Activated CD4-positive, alpha-beta T cell treated with anti-CD3 and anti-CD28 coated beads, Interleukin-2, amount 50 U/mL, for 24 hours (primary cell): Measurements from ENCODE around the gene ARMS2.

Experiments used
- DNase-seq, 2 donors: peaks; one replicate each; pipeline ENCODE4 v3.0.0-alpha.2; 2020; ENCODE audit warnings: low read depth in 1 of 2, low spot score in 1 of 2

Gene ARMS2

DNA sequence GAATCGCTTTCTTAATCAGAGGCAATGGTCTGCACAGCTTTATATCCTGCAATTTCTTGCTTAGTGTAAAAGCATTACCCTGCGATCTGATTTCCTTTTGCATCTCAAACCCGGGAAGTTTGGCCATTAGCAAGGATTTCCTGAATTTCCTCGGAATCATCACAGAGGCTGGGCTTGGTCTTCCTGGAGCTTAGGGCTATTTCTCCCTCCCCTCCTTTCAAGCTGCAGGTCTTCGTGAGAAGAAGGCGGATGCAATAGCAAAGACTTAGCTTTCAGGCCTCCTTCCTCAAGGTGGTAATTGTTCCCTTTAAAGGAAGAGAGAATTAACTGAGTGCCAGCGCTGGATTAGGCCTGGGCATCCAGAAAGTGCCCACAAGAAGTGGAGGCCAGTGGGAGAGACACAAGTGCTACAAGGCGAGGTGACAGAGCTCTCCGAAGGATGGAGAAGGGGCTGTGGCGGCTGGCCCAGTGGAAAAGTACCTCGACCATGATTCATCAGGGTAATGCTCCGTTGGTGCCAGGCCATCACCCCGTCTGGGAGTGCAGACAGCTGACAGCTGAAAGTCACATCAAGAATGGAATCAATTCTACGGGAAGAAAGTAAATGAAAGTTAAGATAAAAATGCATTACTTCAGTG is 4.0 kb upstream of the ARMS2 start:
- DNase-seq, result no peak

DNA sequence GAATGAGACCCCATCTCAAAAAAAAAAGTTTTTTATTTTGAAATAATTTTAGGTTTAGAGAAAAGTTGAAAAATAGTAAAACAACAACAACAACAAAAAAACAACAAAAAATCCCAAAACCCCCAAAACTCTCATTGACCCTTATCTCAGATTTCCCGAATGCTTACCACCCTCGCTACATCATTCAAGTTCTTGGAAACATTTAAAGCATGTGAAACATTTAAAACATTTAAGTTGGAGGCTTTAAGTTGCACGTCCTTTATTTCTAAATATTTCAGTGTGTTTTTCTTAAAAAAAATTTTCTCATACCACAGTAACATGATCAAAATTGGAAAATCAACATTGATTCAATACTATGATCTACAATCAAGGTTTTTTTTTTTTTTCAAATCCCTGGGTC is 382 bp upstream of the ARMS2 start:
- DNase-seq, result no peak

DNA sequence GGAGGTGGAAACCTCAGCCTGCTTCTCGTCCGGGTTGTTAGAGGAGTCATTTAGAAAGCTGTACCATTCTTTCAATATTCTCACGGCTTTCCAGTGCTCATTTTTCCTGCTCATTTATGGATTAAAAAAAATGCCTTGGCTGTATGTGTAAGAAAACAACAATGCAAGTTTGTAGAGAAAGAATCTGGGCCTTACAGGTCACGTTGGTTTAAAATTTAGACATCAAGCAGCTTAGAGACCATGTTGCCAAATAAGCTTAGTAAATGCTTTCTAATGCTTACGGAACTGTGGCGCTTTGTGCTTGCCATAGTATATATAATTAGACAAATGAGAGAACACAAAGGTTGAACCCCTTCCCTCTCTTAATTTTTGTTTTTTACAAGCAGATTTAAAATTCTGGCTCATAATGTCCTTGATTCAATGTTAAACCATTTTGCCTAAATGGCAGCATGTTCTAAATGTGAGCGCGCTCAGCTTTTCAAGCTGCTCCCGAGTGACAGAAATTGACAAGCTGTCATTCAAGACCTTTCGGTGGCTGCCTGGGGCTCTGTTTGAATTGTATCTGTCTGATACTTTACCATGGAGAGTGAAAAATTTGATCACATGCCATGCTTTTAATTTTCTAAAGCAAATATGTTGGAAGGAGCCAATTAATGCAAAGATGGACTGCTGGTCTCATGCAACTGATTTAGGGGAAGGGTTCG is 1.1 kb downstream of the ARMS2 start:
- no peak for DNase-seq

DNA sequence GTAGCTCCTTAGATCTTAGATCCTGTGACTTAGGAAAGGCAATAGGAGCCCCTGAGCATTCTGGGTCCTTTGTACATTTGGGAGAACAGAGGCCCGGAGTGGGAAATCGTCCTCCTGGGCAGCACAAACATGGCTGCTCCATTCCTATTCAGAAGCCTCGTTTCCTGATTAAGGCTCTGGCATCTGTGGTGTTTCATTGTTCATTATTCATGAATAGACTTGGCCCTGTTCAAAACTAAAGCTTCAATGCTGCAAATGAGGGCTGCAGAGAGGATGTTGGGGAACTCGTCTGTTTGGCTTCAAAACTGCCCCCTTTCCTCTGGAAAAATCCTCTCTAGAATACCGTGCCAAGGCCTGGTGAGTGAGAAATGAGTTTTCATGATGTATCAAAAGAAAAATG is 3.5 kb downstream of the ARMS2 start:
- no peak for DNase-seq

DNA sequence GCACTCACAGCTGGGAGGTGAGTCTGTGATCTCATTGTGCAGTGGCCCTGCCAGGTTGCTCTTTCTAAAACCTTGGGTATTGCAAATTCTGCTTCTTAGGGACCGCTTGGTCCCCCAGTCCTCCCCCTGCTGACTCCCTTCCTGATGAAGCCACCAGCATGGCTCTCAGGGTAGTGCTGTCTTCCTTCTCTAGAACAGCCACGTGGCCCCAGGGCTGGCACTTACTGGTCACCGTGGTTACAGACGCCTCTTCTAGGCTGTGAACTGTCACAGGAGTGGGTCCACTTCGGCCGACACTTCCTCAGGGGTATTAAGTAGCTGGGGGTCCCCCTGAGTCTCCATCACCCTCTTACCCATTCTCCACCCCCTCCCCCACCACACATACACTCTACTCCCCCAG is 4.2 kb downstream of the ARMS2 start:
- no peak for DNase-seq

DNA sequence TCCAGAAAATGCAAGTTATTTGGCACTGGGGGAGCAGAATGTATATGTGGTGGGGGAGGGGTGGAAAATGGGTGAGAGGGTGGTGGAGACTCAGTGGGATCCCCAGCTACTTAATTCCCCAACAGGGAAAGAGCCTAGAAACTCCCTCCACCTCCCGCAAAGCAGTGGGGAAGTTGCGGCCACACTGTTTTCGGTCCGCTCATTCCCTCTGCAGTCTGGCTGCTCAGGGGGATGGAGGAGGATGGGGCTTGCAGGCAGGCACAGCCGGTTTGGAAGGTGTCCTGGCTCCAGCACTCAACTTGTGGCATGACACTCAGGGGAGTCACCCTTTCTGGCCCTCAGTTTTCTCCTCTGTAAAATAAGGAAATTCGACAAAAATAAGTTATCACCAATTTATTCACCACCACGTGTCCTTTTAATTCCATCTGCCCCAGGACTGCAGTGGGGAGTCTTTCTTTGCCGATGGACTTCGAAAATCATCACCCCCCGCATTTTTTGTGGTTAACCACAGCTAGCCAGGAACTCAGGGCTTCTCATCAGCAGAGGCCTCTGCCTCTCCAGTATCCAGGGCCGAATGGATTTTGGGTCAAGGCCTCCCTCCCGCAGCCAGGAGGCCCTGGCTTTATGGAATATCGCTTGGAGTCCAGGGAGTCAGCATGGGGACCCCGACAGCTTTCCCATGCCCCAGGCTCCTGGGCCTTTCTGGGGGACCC is 5.3 kb downstream of the ARMS2 start:
- no peak for DNase-seq

DNA sequence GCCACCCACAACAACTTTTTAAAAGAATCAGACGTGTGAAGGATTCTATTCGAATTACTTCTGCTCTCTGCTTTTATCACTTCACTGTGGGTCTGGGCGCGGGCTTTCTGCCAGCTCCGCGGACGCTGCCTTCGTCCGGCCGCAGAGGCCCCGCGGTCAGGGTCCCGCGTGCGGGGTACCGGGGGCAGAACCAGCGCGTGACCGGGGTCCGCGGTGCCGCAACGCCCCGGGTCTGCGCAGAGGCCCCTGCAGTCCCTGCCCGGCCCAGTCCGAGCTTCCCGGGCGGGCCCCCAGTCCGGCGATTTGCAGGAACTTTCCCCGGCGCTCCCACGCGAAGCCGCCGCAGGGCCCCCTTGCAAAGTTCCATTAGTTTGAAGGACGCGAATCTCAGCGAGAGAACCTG is 6.4 kb downstream of the ARMS2 start:
- DNase-seq, result no peak

DNA sequence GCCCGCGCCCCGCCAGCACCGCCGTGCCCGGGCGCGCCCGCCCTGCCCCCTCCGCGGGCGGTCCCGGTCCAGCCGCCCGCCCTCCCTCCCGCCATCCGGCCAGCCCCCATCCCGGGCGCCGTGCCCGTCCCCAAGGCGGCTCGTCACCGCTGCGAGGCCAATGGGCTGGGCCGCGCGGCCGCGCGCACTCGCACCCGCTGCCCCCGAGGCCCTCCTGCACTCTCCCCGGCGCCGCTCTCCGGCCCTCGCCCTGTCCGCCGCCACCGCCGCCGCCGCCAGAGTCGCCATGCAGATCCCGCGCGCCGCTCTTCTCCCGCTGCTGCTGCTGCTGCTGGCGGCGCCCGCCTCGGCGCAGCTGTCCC is 6.9 kb downstream of the ARMS2 start, which contains the start of gene HTRA1:
Gene HTRA1 (plus strand): TSS at position 187 of the 362 bp plus-strand sequence. CDS start 100 bp downstream, at position 287.
- no peak for DNase-seq

DNA sequence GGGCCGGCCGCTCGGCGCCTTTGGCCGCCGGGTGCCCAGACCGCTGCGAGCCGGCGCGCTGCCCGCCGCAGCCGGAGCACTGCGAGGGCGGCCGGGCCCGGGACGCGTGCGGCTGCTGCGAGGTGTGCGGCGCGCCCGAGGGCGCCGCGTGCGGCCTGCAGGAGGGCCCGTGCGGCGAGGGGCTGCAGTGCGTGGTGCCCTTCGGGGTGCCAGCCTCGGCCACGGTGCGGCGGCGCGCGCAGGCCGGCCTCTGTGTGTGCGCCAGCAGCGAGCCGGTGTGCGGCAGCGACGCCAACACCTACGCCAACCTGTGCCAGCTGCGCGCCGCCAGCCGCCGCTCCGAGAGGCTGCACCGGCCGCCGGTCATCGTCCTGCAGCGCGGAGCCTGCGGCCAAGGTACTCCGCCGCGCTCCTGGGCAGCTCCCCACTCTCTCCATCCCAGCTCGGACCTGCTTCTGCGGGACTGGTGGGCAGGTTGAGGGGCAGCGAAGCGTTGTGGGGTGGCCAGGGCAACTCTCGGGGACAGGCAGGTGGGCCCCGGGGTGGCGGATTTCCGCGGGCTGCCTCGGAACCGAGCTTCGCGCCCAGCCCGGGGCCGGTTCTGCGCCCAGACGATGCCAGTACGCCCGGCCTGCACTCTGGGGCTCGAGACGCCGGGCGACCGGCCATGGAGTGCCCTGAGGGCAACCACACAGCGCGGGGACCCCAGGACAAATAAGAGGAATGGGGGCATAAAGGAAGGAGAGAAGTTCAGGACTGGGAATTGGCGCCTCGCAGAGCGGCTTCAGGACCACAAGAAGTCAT is 7.5 kb downstream of the ARMS2 start:
- no peak for DNase-seq

DNA sequence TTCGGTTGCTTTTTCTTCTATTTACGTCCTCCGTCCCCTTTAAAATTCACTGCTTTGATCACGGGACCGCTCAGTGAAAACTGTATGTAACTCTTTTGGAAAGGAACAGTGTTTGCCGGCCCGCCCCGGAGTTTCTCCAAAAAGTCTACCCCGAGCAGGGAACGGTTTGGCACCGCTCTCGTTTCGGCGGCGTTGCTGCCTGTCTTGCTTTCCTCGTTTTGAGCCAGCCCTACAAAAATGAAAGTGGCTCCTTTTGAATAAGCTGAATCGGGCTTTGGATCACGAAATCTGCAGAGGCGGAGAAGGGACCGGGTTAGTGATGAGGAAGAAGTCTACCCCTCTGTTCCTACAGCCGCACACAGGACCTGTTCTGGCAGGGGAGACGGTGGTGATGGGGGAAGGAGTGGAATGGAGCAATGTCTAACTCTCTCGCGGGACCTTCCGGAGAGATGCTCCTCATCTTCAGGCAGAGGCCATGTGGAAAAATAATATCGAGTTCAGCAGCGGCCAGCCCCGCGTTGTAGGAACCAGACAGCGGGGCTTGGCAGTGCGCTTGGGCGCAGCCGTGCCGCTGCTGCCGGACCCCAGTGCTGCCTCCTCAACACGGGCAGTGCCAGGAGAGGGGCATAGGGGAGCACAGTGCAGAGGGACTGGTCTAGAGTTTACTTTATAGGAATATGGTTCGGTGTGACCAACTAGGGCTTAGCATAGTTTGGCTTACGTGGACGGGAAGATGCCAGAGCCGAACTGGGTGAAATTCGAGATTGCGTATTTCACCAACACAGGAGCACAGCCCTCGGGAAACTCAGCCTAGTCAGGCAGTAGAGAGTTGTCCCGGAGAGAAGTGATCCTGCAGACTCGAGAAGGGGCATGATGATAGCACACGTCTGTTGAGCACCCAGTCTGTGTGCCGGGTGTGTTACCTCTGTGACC is 8.3 kb downstream of the ARMS2 start:
- DNase-seq, result no peak

DNA sequence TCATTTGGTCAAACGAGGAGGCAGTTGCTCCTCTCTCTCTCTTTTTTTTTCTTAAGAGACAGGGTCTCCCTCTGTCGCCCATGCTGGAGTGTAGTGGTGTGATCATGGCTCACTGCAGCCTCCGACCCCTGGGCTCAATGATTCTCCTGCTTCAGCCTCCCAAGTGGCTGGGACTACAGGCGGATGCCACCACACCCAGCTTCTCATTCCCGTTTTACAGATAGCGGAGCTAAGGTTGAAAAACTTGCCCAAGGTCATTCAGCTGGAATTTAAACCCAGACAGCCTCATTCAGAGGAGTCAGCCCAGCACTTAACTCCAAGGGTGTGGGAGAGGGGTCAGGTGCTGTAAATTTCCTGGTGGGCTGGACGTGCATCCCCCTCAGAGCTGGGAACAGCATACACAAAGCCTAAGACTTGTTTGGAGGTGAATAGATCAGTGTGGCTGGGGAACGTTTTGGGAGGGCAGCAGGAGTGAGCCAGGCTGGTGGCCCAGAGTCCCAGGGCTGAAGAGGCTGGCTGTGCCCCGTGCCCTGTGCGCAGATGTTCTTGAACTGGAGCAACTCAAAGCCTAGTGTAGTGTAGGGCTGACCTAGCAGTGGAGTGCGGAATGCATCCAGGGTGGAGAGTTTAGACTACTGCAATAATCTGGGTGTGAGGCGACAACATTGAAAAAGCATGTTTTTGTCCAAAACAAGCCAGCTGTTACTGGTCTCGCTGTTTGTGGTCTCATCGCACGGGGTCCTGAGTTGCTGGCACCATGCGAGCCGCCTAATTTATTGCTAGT is 9.2 kb downstream of the ARMS2 start:
- no peak for DNase-seq

DNA sequence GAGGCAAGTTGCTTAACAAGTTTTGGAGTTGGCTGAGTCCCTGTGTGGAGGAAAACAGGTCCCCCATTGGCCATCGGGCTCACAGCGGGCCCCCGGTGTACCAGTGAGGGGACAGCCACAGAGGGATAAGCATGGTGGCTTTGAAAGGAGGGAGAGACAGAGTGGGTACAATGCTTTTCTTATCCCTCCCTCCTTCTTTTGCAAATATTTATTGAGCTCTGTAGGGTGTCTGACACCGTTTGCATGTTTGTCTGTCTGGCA is 9.7 kb downstream of the ARMS2 start:
- no peak for DNase-seq

DNA sequence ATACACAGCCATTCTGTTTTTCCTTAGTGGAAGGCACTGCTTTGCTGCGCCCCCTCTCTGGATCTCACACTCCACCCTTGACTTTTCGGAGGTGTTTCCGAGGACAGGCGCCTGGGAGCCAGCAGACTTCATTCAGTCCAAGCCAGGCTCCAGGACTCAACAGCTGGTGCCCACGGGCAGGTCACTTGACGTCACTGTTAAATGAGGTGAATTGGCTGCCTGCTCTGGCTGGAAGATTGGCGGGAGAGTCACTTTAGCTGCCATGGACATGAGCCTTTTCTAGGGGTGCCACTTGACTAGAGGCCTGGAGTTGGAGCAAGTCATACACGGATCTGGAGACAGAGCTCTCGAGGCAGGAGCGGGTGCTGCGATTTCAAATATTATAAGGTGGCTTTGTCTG is 10.1 kb downstream of the ARMS2 start:
- DNase-seq, result no peak

DNA sequence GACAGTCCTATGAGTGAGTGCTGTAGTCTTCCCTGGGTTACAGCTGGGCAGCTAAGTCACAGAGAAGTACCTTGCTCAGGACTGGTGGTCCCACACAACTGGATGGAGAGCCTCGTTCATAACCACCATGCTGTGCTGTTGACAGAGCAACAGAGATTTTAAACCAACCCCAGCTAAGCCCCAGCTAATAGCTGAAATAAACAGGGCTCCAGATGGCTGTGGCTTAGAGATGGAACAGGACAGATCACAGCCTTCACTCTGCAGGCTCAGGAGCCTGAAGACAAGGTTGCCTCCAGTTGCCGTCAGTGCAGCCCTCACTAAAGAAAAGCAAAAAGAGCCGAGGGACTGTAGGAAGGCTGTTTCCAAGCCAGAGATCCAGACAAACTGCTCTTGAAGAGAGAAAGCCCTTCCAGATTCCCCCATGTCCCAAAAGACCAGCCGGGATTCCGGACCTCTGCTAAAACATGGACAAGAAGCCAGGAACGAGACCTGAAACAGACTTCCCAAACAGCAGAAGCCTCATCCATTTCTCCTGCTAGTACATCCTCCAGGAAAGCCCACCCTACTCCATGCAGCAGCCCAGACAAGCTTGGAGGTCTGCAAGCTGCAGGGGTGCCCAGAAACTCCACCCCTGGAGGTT is 11.1 kb downstream of the ARMS2 start:
- DNase-seq, result no peak

DNA sequence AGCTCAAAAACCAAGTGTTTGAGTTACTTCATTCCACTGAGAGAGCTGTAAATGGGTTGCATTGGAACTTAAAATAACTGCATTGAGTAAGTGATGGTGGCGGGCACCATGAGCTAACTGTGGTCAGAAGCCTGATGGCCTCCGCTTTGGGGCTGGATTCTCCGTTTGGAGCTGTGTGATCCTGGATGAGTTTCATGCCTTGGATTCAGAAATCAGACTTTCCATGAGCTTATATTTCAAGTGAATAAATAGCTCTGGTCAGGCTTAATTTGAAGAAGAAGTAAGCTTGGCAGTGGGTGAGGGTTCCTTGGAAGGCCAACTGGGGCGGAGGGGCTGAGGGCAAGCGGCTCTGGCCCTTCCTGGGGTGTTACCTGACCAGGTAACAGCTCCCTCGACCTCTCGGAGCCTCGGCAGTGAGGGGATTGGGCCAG is 12.5 kb downstream of the ARMS2 start:
- DNase-seq, result no peak

DNA sequence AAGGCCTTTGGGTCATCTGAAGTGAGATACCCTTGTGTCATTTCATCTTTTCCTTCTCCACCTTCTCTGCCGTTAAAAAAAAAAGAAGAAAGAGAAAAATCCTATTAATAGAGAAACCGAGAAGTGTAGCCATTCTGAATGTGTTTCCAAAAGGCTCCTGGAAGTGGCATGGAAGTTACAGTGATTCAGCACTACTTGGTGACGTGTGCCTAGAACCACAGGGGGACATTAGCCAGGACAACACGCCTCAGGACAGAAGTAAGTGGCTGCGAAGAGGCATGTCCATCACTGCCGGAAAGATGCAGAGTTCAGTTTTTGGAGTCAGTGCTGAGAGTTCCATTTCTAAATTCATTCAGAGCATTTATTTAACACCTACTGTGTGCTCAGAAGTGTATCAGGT is 13.2 kb downstream of the ARMS2 start:
- no peak for DNase-seq

DNA sequence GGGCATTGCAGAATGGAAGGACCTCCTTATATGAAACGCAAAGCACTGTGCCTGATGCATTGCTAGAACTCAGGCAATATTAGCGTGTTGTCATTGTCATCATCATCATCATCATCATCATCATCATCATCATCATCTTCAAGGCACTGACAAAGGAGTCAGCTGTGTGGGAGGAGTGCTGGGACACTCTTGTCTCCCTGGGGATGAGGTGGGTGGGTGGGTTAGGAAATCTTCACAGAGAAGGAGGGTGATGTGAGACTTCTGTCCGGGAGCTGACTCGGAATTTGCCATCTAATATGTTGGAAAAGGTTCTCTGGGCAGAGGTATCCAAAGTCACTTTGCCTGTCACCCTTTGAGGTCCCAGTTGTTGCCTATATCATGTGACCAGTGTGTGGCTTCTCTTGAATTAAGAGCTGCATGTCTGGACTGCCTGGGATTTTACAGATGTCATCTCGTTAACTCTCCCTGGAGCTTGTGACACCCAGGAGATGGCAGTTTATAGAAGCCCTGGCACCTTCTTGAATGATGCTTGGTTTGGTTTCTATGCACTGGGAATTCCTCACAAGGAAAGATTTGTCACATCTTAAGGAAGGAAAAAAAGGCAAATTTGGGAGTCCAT is 14.0 kb downstream of the ARMS2 start:
- no peak for DNase-seq

DNA sequence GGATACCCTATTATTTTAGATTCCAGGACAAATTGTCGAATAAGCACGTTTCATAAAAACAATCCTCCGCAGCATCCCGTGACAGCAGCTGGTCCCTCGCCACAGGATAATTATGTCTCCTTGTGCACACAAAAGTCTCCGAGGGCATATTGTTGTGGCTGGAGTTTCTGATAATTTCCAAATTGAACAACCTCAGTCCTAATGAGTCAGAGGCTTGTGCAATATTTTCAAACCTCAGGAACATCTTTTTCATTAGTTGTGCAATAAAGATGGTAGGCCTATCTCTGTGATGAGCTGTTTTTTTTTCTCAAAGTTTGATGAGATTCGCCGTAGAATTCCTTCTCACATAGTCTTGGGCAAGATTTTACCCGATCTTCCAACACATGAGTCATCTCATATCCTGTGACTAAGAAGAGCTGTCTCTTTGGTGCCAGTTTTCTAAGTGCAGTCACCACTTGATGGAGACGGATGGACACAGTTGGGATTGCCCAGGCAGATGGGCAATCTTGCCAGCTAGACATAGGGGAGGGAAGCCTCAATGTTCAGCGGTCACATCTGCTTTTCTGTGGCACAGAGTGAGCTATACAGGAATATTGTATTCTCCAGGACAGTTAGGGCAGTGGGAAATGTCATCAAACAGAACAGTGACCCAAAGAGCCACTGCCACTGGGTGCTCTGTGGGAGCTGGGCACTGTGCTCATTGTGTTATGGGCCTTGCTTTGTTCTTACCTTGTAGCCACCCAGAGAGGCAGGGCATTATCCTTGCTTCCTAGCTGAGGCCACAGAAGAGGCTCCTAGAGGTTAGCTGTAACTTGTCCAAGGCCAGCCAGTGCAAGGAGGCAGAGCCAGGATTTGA is 14.7 kb downstream of the ARMS2 start:
- DNase-seq, result no peak
